ENCODE measurements around the gene ALG13.
"Not testable (repeated sequence)": the region's sequence is repeated elsewhere in the genome, so short reads cannot be mapped to it uniquely, and the experiment has no call there.

ALG13 gene

GRCh38 chrX:111695297-111695880, 14.4 kb downstream of the ALG13 start:
- Mint-ChIP-seq H3K4me3 (no peak overlapping the region), H3K27me3 (no peaks in the 10 kb centered on the region), H3K4me1 (ENCODE audit: low read depth in 2 of 2) (peaks cover 4 to 7% of the 10 kb centered on the region in 2 donors), H3K9me3 (no peaks in the 10 kb centered on the region), H3K27ac (no peak overlapping the region), H3K36me3 (ENCODE audit: insufficient read depth) (peaks cover 20% of the 10 kb centered on the region)
- ATAC-seq (replicated peaks) = no peak
- no peak for DNase-seq

GRCh38 chrX:111719426-111720210, 38.6 kb downstream of the ALG13 start:
- DNase-seq = no peak
- Mint-ChIP-seq H3K36me3 (ENCODE audit: insufficient read depth) (peaks cover 13% of the 10 kb centered on the region), H3K27me3 (no peaks in the 10 kb centered on the region), H3K4me3 (no peak overlapping the region), H3K27ac (no peak overlapping the region), H3K9me3 (no peaks in the 10 kb centered on the region), H3K4me1 (ENCODE audit: low read depth in 2 of 2) (no peaks in the 10 kb centered on the region)
- no peak for ATAC-seq (replicated peaks)

GRCh38 chrX:111728096-111728495, 47.1 kb downstream of the ALG13 start:
- Mint-ChIP-seq H3K36me3 (ENCODE audit: insufficient read depth) (peaks cover 33% of the 10 kb centered on the region), H3K27ac (no peak overlapping the region)

GRCh38 chrX:111731351-111731750, 50.4 kb downstream of the ALG13 start:
- Mint-ChIP-seq H3K4me3 (no peak overlapping the region), H3K36me3 (ENCODE audit: insufficient read depth) (peaks cover 31% of the 10 kb centered on the region)

More at GRCh38 chrX:111728096-111728495, 47.1 kb downstream of the ALG13 start:
- ATAC-seq (replicated peaks) = no peak
- H3K4me1 Mint-ChIP-seq (ENCODE audit: low read depth in 2 of 2) = no peaks in the 10 kb centered on the region
- DNase-seq = no peak
- H3K9me3 Mint-ChIP-seq = no peaks in the 10 kb centered on the region
- no peaks in the 10 kb centered on the region for H3K27me3 Mint-ChIP-seq
- H3K4me3 Mint-ChIP-seq = no peak overlapping the region

GRCh38 chrX:111736571-111736970, 55.6 kb downstream of the ALG13 start:
- Mint-ChIP-seq H3K27me3 (no peaks in the 10 kb centered on the region), H3K9me3 (no peaks in the 10 kb centered on the region), H3K27ac (no peak overlapping the region), H3K36me3 (ENCODE audit: insufficient read depth) (peaks cover 51% of the 10 kb centered on the region), H3K4me1 (ENCODE audit: low read depth in 2 of 2) (no peaks in the 10 kb centered on the region), H3K4me3 (no peak overlapping the region)
- DNase-seq (no peak), ATAC-seq (replicated peaks) (no peak)

More at GRCh38 chrX:111731351-111731750, 50.4 kb downstream of the ALG13 start:
- no peak for ATAC-seq (replicated peaks)
- no peak for DNase-seq
- no peak overlapping the region for H3K27ac Mint-ChIP-seq
- no peaks in the 10 kb centered on the region for H3K27me3 Mint-ChIP-seq
- H3K9me3 Mint-ChIP-seq = no peaks in the 10 kb centered on the region
- no peaks in the 10 kb centered on the region for H3K4me1 Mint-ChIP-seq (ENCODE audit: low read depth in 2 of 2)

- Mint-ChIP-seq H3K27ac (no peak overlapping the region), H3K4me1 (ENCODE audit: low read depth in 2 of 2) (no peaks in the 10 kb centered on the region), H3K36me3 (ENCODE audit: insufficient read depth) (peaks cover 46% of the 10 kb centered on the region), H3K4me3 (no peak overlapping the region), H3K9me3 (no peaks in the 10 kb centered on the region), H3K27me3 (no peaks in the 10 kb centered on the region)
- ATAC-seq (replicated peaks) = no peak
- DNase-seq = no peak
Measured at GRCh38 chrX:111742018-111742417, 61.0 kb downstream of the ALG13 start.

- no peak for ATAC-seq (replicated peaks)
- H3K4me1 Mint-ChIP-seq (ENCODE audit: low read depth in 2 of 2) = no peaks in the 10 kb centered on the region
- H3K36me3 Mint-ChIP-seq (ENCODE audit: insufficient read depth) = peaks cover 36% of the 10 kb centered on the region
- no peak overlapping the region for H3K4me3 Mint-ChIP-seq
- DNase-seq = no peak
- no peaks in the 10 kb centered on the region for H3K27me3 Mint-ChIP-seq
- no peak overlapping the region for H3K27ac Mint-ChIP-seq
- no peaks in the 10 kb centered on the region for H3K9me3 Mint-ChIP-seq
Measured at GRCh38 chrX:111743316-111743715, 62.3 kb downstream of the ALG13 start.

GRCh38 chrX:111756486-111756885, 75.5 kb downstream of the ALG13 start:
- DNase-seq = no peak
- H3K36me3 Mint-ChIP-seq (ENCODE audit: insufficient read depth) = peaks cover 34% of the 10 kb centered on the region
- H3K27ac Mint-ChIP-seq = no peak overlapping the region
- no peak for ATAC-seq (replicated peaks)
- peaks cover 0 to 2% of the 10 kb centered on the region in 2 donors for H3K9me3 Mint-ChIP-seq
- no peak overlapping the region for H3K4me3 Mint-ChIP-seq
- H3K4me1 Mint-ChIP-seq (ENCODE audit: low read depth in 2 of 2) = no peaks in the 10 kb centered on the region
- no peaks in the 10 kb centered on the region for H3K27me3 Mint-ChIP-seq

- DNase-seq (no peak), ATAC-seq (replicated peaks) (no peak)
- peaks cover 21% of the 10 kb centered on the region for H3K36me3 Mint-ChIP-seq (ENCODE audit: insufficient read depth)
- no peaks in the 10 kb centered on the region for H3K4me1 Mint-ChIP-seq (ENCODE audit: low read depth in 2 of 2)
- no peaks in the 10 kb centered on the region for H3K27me3 Mint-ChIP-seq
- H3K9me3 Mint-ChIP-seq = no peaks in the 10 kb centered on the region
- no peak overlapping the region for H3K4me3 Mint-ChIP-seq
- peak overlapping the region in 1 of 2 donors; percentile 22 for H3K27ac Mint-ChIP-seq
Measured at GRCh38 chrX:111759686-111760085, 78.7 kb downstream of the ALG13 start.

- no peaks in the 10 kb centered on the region for H3K4me1 Mint-ChIP-seq (ENCODE audit: low read depth in 2 of 2)
- no peak overlapping the region for H3K4me3 Mint-ChIP-seq
- H3K27ac Mint-ChIP-seq = peak overlapping the region in 1 of 2 donors; percentile 64
- DNase-seq = no peak
- H3K9me3 Mint-ChIP-seq = no peaks in the 10 kb centered on the region
- no peak for ATAC-seq (replicated peaks)
- no peaks in the 10 kb centered on the region for H3K27me3 Mint-ChIP-seq
- peaks cover 24% of the 10 kb centered on the region for H3K36me3 Mint-ChIP-seq (ENCODE audit: insufficient read depth)
Measured at GRCh38 chrX:111761578-111762135, 80.7 kb downstream of the ALG13 start.

- Mint-ChIP-seq H3K27me3 (no peaks in the 10 kb centered on the region), H3K36me3 (ENCODE audit: insufficient read depth) (no peaks in the 10 kb centered on the region), H3K4me1 (ENCODE audit: low read depth in 2 of 2) (no peaks in the 10 kb centered on the region), H3K9me3 (no peaks in the 10 kb centered on the region), H3K27ac (no peak overlapping the region), H3K4me3 (no peak overlapping the region)
- DNase-seq (no peak), ATAC-seq (replicated peaks) (no peak)
Measured at GRCh38 chrX:111778591-111778990, 97.6 kb downstream of the ALG13 start.

- Mint-ChIP-seq H3K36me3 (ENCODE audit: insufficient read depth) (no peaks in the 10 kb centered on the region), H3K4me3 (no peak overlapping the region), H3K27me3 (no peaks in the 10 kb centered on the region), H3K9me3 (no peaks in the 10 kb centered on the region), H3K4me1 (ENCODE audit: low read depth in 2 of 2) (no peaks in the 10 kb centered on the region), H3K27ac (no peak overlapping the region)
- ATAC-seq (replicated peaks) = no peak
- DNase-seq = no peak
Measured at GRCh38 chrX:111779582-111779981, 98.6 kb downstream of the ALG13 start.

- DNase-seq = no peak
- Mint-ChIP-seq H3K4me3 (no peak overlapping the region), H3K36me3 (ENCODE audit: insufficient read depth) (no peaks in the 10 kb centered on the region), H3K27me3 (no peaks in the 10 kb centered on the region), H3K4me1 (ENCODE audit: low read depth in 2 of 2) (no peaks in the 10 kb centered on the region), H3K27ac (no peak overlapping the region), H3K9me3 (peaks cover 0 to 2% of the 10 kb centered on the region in 2 donors)
- ATAC-seq (replicated peaks) = no peak
Measured at GRCh38 chrX:111784667-111785066, 103.7 kb downstream of the ALG13 start.

- H3K4me3 Mint-ChIP-seq; H3K9me3 Mint-ChIP-seq; DNase-seq; H3K27ac Mint-ChIP-seq; H3K27me3 Mint-ChIP-seq; H3K4me1 Mint-ChIP-seq (ENCODE audit: low read depth in 2 of 2); ATAC-seq (replicated peaks); H3K36me3 Mint-ChIP-seq (ENCODE audit: insufficient read depth): not testable (repeated sequence)
Measured at GRCh38 chrX:111790054-111790453, 109.1 kb downstream of the ALG13 start.

Data from effector memory CD8-positive, alpha-beta T cell (primary cell).